SK-MEL-5 (cell line): ENCODE measurements around the gene FRMD8. TPM values are rescaled to one million over a fixed set of nuclear protein-coding genes. Genes with fewer than 3 reads are reported as not detected.

Source experiments
- DNase-seq: peaks from one replicate; pipeline ENCODE4 v3.0.0-alpha.2; 2016; ENCODE audit warnings: low read depth, low spot score
- in situ Hi-C: cut with HindIII; loops from 2 replicates; pipeline ENCODE4 v1.10.0; 2016; ENCODE audit warnings: low sequenced_read_pairs, high pct_unique_total_duplicates, low pct_unique_long_range_greater_than_20kb
- total RNA-seq: library from RNA; depleted of rRNA; stranded (reverse); fragments of >200 nt; shearing (Covaris generic); gene quantifications from 2 replicates; pipeline ENCODE4 v1.2.3, GENCODE V29; 2014

Gene FRMD8
- total RNA-seq, 1 experiment from 2014 or later: 37.5 TPM

DNA sequence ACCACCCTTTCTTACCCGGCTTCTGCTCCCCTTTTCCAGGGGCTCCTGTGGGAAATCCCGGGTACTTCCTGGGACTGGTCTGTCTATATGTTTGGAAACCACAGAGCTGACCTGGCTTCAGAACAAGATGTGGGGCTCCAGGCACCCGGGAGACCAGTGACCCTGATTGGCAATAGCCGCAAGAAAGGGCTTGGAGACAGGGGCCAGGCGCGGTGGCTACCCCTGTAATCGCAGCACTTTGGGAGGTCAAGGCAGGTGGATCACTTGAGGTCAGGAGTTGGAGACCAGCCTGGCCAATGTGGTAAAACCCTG, 33.0 kb downstream of the FRMD8 start:
- in situ Hi-C loops: no loop called here
- no peak for DNase-seq

DNA sequence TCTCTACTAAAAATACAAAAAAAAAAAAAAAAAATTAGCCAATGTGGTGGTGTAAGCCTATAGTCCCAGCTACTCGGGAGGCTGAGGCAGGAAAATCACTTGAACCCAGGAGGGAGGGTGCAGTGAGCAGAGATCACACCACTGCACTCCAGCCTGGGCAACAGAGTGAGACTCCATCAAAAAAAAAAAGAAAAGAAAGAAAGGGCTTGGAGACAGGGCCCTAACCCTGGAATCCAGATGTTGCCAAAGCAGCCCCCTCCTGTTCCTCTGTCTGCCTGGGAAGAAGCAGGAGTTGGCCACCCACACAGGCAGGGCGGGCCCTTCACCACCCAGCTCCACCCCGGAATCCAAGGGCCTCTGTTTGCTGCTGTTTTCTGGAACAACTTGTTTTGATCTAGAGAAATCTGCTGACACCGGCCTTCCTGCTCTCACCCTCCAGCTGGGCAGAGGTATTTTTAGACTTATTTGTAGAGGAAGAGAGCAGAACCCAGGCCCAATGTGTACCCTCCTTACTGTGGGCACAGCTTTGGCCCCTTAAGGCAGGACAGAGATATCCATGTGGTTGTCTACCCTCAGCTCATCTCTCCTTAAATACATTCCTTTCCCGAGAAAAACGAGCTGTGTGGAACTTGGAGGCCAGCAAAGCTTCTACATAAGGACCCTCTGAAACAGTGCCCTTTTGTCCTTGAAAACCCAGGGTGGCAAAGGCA, 33.5 kb downstream of the FRMD8 start:
- in situ Hi-C loops: no loop called here
- peak; percentile 90 for DNase-seq

DNA sequence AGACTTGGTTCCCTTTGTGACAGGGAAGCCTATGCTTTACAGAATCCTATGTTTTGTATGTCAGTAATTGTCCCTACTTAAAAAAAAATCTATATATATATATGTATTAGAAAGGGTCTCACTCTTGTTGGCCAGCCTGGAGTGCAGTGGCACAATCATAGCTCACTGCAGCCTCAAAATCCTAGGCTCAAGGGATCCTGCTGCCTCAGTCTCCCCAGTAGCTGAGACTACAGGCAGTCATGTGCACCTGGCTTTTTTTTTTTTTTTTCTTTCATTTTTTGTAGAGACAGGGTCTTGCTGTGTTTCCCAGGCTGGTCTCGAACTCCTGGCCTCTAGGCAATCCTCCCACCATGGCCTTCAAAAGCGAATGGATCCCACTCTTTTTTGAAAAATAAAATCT, 34.1 kb downstream of the FRMD8 start:
- in situ Hi-C loops: no loop called here
- DNase-seq: no peak

DNA sequence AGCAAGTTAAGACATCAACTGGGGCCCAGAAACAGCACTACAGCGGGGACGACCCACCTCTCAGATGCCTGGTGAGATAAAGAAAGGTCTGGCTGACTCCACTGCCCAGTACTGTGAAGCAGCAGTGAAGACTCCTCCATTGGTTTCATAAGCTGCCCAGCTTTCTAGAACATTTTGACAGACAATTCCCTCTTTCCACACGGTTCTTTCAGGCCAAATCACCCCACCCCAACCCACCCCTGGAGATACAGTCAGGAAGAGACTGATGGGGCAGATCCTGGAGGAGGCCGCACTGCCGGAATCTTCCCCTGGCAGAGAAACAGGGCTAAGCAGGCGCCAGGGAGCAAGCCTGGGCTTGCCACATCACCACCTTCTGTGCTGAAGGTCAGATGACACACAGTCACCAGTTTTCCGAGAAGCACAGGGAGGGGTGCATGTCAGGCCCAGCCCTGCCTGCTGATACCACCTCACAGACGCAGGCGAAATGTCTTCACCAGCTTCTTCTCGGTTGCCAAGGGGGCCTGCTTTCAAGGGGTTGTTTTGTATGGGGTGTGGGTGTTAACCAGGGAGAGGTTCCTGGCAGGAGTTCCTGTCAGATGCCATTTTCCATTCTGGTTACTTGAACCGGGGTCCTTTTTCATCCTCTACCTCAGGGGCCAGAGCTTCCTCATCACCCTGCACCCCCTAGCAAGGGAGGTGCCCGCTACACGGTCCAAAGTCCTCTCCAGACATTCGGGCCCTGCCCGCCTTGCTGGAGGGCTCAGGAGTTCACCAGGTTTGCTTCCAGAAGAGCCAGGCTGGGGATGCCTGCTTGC, 34.7 kb downstream of the FRMD8 start:
- peak; percentile 96 for DNase-seq
- in situ Hi-C loops: no loop called here

DNA sequence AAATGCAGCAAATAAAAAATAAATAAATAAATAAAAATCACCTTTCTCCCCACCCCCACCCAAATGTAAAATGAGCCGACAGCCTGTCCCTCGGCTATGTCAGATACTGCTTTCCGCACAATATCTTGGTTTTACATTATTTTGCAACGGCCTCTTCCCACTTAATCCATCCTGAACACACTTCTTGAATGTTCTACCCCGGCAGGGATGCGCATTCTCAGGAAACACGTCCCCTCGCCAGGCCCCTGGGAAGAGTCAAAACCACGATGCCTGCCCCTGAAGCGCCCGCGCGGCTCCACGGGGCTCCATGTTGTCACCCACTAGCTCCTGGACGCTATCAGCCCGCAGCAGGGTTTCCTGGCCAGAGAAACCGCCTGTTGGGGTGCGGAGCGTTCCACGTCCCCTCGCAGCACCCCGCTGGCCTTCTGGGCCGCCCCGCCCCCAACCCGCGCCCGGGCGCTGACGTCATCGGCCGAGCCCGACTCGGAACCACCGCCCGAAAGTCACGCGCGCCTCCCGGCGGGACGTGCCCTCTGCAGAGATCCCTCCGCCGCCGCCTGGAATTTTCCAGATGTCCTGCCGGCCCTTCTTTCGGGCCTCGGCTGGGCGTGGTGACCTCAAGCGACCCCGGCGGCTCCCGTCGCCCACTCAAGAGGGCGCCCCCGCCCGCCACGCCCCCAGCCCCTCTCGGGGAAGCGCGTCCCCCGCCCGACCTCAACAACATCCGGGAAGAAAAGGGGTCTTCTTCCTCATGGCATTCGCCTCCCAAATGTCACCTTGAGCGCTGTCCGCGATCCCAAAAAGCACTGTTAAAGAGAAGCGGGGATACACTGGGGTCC, 35.6 kb downstream of the FRMD8 start:
- peak; percentile 90 for DNase-seq
- in situ Hi-C loops: no loop called here

DNA sequence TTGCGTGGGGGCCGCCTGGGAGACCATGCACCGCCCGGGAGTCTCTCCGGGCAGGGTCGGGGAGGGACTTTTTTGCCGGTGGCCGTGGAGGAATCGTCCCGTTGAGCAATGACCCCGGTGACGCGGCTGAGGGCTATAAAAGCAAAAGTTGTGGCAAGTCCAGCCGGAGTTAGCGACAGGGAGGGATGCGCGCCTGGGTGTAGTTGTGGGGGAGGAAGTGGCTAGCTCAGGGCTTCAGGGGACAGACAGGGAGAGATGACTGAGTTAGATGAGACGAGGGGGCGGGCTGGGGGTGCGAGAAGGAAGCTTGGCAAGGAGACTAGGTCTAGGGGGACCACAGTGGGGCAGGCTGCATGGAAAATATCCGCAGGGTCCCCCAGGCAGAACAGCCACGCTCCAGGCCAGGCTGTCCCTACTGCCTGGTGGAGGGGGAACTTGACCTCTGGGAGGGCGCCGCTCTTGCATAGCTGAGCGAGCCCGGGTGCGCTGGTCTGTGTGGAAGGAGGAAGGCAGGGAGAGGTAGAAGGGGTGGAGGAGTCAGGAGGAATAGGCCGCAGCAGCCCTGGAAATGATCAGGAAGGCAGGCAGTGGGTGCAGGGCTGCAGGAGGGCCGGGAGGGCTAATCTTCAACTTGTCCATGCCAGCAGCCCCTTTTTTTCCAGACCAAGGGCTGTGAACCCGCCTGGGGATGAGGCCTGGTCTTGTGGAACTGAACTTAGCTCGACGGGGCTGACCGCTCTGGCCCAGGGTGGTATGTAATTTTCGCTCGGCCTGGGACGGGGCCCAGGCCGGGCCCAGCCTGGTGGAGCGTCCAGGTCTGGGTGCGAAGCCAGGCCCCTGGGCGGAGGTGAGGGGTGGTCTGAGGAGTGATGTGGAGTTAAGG, 36.4 kb downstream of the FRMD8 start, which contains the start of gene NEAT1:
NEAT1 (plus strand) TSS at position 166 of the 883 bp plus-strand sequence.
- in situ Hi-C loops: no loop called here

DNA sequence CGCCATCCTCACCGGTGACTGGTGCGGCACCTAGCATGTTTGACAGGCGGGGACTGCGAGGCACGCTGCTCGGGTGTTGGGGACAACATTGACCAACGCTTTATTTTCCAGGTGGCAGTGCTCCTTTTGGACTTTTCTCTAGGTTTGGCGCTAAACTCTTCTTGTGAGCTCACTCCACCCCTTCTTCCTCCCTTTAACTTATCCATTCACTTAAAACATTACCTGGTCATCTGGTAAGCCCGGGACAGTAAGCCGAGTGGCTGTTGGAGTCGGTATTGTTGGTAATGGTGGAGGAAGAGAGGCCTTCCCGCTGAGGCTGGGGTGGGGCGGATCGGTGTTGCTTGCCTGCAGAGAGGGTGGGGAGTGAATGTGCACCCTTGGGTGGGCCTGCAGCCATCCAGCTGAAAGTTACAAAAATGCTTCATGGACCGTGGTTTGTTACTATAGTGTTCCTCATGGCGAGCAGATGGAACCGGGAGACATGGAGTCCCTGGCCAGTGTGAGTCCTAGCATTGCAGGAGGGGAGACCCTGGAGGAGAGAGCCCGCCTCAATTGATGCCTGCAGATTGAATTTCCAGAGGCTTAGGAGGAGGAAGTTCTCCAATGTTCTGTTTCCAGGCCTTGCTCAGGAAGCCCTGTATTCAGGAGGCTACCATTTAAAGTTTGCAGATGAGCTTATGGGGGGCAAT, 37.2 kb downstream of the FRMD8 start:
- in situ Hi-C loops: no loop called here
- peak; percentile 56 for DNase-seq

More for the DNA sequence above, 36.4 kb downstream of the FRMD8 start, which contains the start of gene NEAT1:
- DNase-seq: peak; percentile 93

DNA sequence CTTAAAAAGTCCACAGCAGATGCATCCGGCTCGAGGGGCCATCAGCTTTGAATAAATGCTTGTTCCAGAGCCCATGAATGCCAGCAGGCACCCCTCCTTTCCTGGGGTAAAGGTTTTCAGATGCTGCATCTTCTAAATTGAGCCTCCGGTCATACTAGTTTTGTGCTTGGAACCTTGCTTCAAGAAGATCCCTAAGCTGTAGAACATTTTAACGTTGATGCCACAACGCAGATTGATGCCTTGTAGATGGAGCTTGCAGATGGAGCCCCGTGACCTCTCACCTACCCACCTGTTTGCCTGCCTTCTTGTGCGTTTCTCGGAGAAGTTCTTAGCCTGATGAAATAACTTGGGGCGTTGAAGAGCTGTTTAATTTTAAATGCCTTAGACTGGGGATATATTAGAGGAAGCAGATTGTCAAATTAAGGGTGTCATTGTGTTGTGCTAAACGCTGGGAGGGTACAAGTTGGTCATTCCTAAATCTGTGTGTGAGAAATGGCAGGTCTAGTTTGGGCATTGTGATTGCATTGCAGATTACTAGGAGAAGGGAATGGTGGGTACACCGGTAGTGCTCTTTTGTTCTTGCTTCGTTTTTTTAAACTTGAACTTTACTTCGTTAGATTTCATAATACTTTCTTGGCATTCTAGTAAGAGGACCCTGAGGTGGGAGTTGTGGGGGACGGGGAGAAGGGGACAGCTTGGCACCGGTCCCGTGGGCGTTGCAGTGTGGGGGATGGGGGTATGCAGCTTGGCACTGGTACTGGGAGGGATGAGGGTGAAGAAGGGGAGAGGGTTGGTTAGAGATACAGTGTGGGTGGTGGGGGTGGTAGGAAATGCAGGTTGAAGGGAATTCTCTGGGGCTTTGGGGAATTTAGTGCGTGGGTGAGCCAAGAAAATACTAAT, 38.0 kb downstream of the FRMD8 start:
- peak; percentile 77 for DNase-seq
- in situ Hi-C loops: no loop called here

DNA sequence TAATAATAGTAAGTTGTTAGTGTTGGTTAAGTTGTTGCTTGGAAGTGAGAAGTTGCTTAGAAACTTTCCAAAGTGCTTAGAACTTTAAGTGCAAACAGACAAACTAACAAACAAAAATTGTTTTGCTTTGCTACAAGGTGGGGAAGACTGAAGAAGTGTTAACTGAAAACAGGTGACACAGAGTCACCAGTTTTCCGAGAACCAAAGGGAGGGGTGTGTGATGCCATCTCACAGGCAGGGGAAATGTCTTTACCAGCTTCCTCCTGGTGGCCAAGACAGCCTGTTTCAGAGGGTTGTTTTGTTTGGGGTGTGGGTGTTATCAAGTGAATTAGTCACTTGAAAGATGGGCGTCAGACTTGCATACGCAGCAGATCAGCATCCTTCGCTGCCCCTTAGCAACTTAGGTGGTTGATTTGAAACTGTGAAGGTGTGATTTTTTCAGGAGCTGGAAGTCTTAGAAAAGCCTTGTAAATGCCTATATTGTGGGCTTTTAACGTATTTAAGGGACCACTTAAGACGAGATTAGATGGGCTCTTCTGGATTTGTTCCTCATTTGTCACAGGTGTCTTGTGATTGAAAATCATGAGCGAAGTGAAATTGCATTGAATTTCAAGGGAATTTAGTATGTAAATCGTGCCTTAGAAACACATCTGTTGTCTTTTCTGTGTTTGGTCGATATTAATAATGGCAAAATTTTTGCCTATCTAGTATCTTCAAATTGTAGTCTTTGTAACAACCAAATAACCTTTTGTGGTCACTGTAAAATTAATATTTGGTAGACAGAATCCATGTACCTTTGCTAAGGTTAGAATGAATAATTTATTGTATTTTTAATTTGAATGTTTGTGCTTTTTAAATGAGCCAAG, 38.9 kb downstream of the FRMD8 start:
- in situ Hi-C loops: no loop called here
- peak; percentile 90 for DNase-seq

DNA sequence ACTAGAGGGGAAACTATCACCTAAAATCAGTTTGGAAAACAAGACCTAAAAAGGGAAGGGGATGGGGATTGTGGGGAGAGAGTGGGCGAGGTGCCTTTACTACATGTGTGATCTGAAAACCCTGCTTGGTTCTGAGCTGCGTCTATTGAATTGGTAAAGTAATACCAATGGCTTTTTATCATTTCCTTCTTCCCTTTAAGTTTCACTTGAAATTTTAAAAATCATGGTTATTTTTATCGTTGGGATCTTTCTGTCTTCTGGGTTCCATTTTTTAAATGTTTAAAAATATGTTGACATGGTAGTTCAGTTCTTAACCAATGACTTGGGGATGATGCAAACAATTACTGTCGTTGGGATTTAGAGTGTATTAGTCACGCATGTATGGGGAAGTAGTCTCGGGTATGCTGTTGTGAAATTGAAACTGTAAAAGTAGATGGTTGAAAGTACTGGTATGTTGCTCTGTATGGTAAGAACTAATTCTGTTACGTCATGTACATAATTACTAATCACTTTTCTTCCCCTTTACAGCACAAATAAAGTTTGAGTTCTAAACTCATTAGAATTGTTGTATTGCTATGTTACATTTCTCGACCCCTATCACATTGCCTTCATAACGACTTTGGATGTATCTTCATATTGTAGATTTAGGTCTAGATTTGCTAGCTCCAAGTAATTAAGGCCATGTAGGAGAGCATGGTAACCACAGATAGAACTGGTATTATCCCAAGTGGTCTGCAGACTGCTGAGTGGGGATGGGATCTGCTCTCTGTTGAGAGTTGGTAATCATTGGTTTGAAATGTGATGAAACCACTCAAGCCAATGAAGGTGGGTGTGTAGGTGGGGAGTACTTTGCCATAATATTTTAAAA, 39.8 kb downstream of the FRMD8 start:
- peak; percentile 72 for DNase-seq
- in situ Hi-C loops: no loop called here

DNA sequence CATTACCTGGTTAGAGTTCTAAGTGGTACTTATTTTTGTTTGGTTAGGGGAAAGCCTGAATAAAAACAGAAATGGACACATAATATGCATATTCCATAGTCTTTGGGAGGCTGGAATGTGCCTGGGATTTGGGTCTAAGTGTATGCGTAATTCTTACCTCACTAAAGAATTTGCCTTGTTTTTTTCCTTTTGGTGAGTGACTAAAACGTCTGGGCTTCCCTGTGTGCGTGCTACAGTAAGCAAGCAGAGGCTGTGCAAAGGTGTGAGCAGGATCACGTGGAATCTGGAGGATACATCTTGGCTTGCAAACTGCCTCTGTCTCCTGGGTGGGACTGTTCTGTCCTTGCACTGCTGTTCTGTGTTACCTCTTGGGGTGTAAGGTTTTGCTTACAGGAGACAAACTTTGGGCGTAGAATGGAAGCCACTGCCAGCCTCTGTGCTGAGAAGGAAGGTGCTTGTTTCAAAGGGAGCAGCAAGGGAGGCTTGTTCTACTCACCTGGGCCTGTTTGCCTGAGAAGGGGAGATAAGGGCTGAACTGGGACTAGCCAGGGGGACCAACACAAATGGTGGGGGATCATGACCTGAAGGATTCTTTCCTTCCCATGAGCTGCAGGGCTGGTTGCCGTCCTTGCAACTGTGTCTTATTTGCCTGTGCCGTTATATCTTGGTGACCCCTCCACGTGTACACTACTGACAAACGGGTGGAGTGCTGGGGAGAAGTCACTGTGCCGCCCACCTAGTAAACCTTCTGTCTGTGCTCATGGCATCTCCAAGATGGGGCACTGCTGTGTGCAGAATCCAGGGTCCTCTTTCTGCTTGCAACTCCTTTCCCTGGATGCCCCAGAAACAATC, 40.6 kb downstream of the FRMD8 start:
- peak; percentile 66 for DNase-seq
- in situ Hi-C loops: no loop called here

DNA sequence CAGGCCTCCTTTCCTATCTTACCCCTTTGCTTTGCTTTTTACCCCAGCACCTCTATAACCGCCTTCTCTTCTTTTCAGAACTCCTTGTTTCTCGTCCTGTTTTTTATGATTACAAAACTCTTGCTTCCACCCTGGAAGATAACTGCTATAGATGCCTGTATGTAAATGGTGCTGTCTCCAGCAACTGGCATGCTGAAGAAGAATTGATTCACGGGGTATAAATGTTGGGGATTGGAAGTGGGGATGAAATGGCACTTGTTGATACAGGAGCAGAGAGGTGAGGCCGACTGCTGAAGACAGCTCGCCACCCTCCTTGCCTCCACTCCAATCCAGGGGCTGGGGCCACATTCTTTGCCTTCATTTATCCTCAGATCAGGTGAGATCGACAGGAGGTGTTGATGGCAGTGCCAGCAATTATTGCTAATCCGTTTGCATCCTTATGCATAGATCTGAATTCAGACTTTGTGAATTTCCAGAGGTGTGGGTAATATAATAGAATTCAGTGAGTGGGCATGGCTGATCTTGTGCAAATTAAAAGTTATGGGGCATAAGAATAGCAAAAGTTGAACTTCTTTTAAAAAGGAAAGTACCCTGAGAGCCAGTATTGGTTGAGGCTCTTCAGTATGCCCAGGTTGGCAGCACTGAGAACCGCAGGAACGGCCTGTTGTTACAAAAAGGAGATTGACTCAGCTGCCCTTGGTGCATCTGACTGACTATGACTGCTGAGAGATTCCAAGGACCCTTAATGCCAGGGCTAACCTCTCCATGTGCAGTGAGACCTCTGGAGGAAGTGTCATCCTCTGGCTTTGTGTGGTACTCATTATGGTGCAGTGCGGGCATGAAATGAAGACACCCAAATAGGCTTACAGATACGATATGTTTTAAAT, 41.5 kb downstream of the FRMD8 start:
- peak; percentile 77 for DNase-seq
- in situ Hi-C loops: no loop called here
